Endothelial cell of umbilical vein (primary cell): Measurements from ENCODE around the gene OTUD6A. TPM values are rescaled to one million over a fixed set of nuclear protein-coding genes. Genes with fewer than 3 reads are reported as not detected.

Experiments used
- BruUV-seq: library from RNA; stranded (reverse); fragments of 400-500 nt; replicated peaks from 2 replicates; lab custom pipeline; 2021; lab: Mats Ljungman, UMichigan
- CTCF ChIA-PET: fragments of 300-600, 350-600 bp; sonication (Branson Sonifier 250); formaldehyde crosslinking; loops from one replicate; lab custom pipeline; 2021; ENCODE audit warnings: antibody characterized with exemption, inconsistent platforms; lab: Charles Lee
- POLR2A ChIA-PET: fragments of 300-600, 350-600 bp; sonication (Branson Sonifier 250); formaldehyde crosslinking; loops from one replicate; lab custom pipeline; 2021; ENCODE audit warnings: antibody characterized with exemption, inconsistent platforms; lab: Charles Lee
- DNase-seq: peaks from one replicate; pipeline ENCODE4 v3.0.0-alpha.2; 2011; ENCODE audit warnings: low read depth, low spot score
- FAIRE-seq: peaks from 2 replicates; lab custom pipeline; 2011; peaks lifted over from hg19 to GRCh38; lab: Jason Lieb, UNC
- H2AFZ ChIP-seq: 2 replicates; pipeline ENCODE4 v1.6.0; 2012; ENCODE audit warnings: low read depth, low read length, control low read depth, inconsistent platforms
- H3K27ac ChIP-seq: 2 replicates; pipeline ENCODE4 v1.5.1; 2011; ENCODE audit warnings: low read depth, mild to moderate bottlenecking, control low read depth, low read length, moderate library complexity; ENCODE audit not compliant: insufficient read depth
- H3K27me3 ChIP-seq, 2 experiments: 2 replicates each; pipeline versions ENCODE4 v1.6.0 to v1.6.1; 2011; ENCODE audit warnings: low read length in 2 of 2, mixed read lengths in 1 of 2; ENCODE audit not compliant: control insufficient read depth in 2 of 2, insufficient read depth in 2 of 2
- H3K36me3 ChIP-seq, 2 experiments: 2 replicates in 1 of 2; 3 replicates in 1 of 2; pipeline ENCODE4 v1.5.1; 2011; ENCODE audit warnings: low read length in 2 of 2, mild to moderate bottlenecking in 1 of 2, moderate library complexity in 1 of 2; ENCODE audit not compliant: control insufficient read depth in 2 of 2, insufficient read depth in 2 of 2; ENCODE audit errors: extremely low read depth in 1 of 2
- H3K4me1 ChIP-seq: 3 replicates; pipeline ENCODE4 v1.5.1; 2011; ENCODE audit warnings: mild to moderate bottlenecking, low read length; ENCODE audit not compliant: control insufficient read depth, insufficient read depth; ENCODE audit errors: extremely low read depth
- H3K4me2 ChIP-seq: 2 replicates; pipeline ENCODE4 v1.6.1; 2011; ENCODE audit warnings: low read length, control low read depth, mixed read lengths; ENCODE audit not compliant: insufficient read depth
- H3K4me3 ChIP-seq, 3 experiments: fragments of 200-600 bp in 1 of 3; sonication (generic), shearing (Covaris generic) in 1 of 3; replicated peaks in 1 of 3; 2 replicates each; pipeline ENCODE4 v1.5.1; 2011 to 2016; ENCODE audit warnings: control low read depth in 3 of 3, low read length in 3 of 3, mild to moderate bottlenecking in 2 of 3, inconsistent platforms in 1 of 3, low read depth in 1 of 3, moderate library complexity in 1 of 3; ENCODE audit not compliant: insufficient read depth in 1 of 3
- H3K79me2 ChIP-seq: 2 replicates; pipeline ENCODE4 v1.6.0; 2012; ENCODE audit warnings: low read length, inconsistent platforms; ENCODE audit not compliant: control insufficient read depth, insufficient read depth
- H3K9ac ChIP-seq: replicated peaks from 2 replicates; pipeline ENCODE3; 2011; ENCODE audit warnings: low read length, control low read depth; ENCODE audit not compliant: insufficient read depth; ENCODE audit errors: extremely low read depth
- H3K9me1 ChIP-seq: replicated peaks from 3 replicates; pipeline ENCODE4 v1.6.0; 2011; ENCODE audit warnings: mild to moderate bottlenecking, low read length; ENCODE audit not compliant: control insufficient read depth, insufficient read depth; ENCODE audit errors: extremely low read depth
- H3K9me3 ChIP-seq: replicated peaks from 2 replicates; pipeline ENCODE4 v1.5.1; 2012; ENCODE audit warnings: low read length, inconsistent platforms; ENCODE audit not compliant: control insufficient read depth, insufficient read depth
- H4K20me1 ChIP-seq: replicated peaks from 2 replicates; pipeline ENCODE3; 2011; ENCODE audit warnings: mild to moderate bottlenecking, low read length; ENCODE audit not compliant: control insufficient read depth, insufficient read depth; ENCODE audit errors: extremely low read depth
- CTCF ChIP-seq, 2 donors: IDR thresholded peaks; 1 replicate in 1 of 2; 2 replicates in 1 of 2; pipeline ENCODE4 v1.5.1; 2011; ENCODE audit warnings: low read length in 2 of 2, mild to moderate bottlenecking in 2 of 2, moderate library complexity in 2 of 2, control low read depth in 1 of 2, inconsistent platforms in 1 of 2, low read depth in 1 of 2; ENCODE audit not compliant: insufficient read depth in 1 of 2; ENCODE audit errors: extremely low read depth in 1 of 2
- FOS ChIP-seq: IDR thresholded peaks from 2 replicates; pipeline ENCODE4 v1.6.1; 2011; ENCODE audit warnings: mild to moderate bottlenecking, low read length, moderate library complexity, borderline replicate concordance; ENCODE audit not compliant: insufficient read depth
- GATA2 ChIP-seq: IDR thresholded peaks from 2 replicates; pipeline ENCODE4 v1.7.0; 2011; ENCODE audit warnings: low read depth, mild to moderate bottlenecking, moderate library complexity, mixed read lengths, low read length; ENCODE audit not compliant: insufficient read length, insufficient read depth
- JUN ChIP-seq: IDR thresholded peaks from 2 replicates; pipeline ENCODE4 v1.6.1; 2011; ENCODE audit warnings: borderline replicate concordance, low read depth; ENCODE audit not compliant: insufficient read length, insufficient read depth
- MAX ChIP-seq: IDR thresholded peaks from 2 replicates; pipeline ENCODE4 v1.6.1; 2011; ENCODE audit not compliant: insufficient read depth, insufficient read length
- MYC ChIP-seq: IDR thresholded peaks from one replicate; pipeline ENCODE4 v1.6.1; 2011; ENCODE audit warnings: mild to moderate bottlenecking, low read depth, low read length
- POLR2AphosphoS5 ChIP-seq: IDR thresholded peaks from 2 replicates; pipeline ENCODE4 v1.6.1; 2012; ENCODE audit warnings: low read depth, mild to moderate bottlenecking, control low read depth, low read length, moderate library complexity; ENCODE audit not compliant: insufficient read depth
- dilution Hi-C: fragments of 300-500 bp; cut with MboI; formaldehyde crosslinking; loops from one replicate; pipeline ENCODE4 v1.15.0; 2019; ENCODE audit warnings: low sequenced_read_pairs; ENCODE audit not compliant: extremely low pct_ligation_motif_present
- intact Hi-C: fragments of 100-400 bp; cut with micrococcal nuclease; formaldehyde crosslinking; loops from one replicate; pipeline ENCODE4 v1.10.0; 2022
- polyA plus RNA-seq, 4 experiments: library from polyadenylated mRNA; depleted of rRNA in 3 of 4; stranded (reverse) in 3 of 4; unstranded in 1 of 4; fragments of >200 nt; gene quantifications; 2 replicates each; pipeline versions ENCODE4 v1.2.1 to v1.2.3, GENCODE V29; 2011 to 2012; ENCODE audit warnings: missing spikeins in 1 of 4
- total RNA-seq: library from RNA; stranded (reverse); gene quantifications from 2 replicates; pipeline ENCODE4 v1.2.3, GENCODE V29; 2021

The OTUD6A gene
- total and polyA plus RNA-seq, 2 donors (not counting 3 experiments of a cell fraction or from before 2014, with no cell fraction given) = not detected

- CTCF ChIA-PET = no interaction called here
Measured at GRCh38 chrX:70016513-70016912, 45.7 kb upstream of the OTUD6A start.

More at GRCh38 chrX:70016513-70016912, 45.7 kb upstream of the OTUD6A start:
- no peak overlapping the region for H3K9ac ChIP-seq
- no peaks in the 10 kb centered on the region for H3K9me1 ChIP-seq
- no peak overlapping the region for H2AFZ ChIP-seq
- no peaks in the 10 kb centered on the region for H3K9me3 ChIP-seq
- intact Hi-C loops (no loop called here), dilution Hi-C loops (no loop called here)
- H3K4me3 ChIP-seq = no peak overlapping the region
- TF ChIP-seq GATA2 (no peak), CTCF (IDR thresholded peaks at IDR 0.05; ENCODE audit: extremely low read depth in 1 of 2, insufficient read depth in 1 of 2, low read depth in 1 of 2, low read length in 2 of 2) (no peak), MYC (no peak), JUN (no peak), FOS (no peak), POLR2AphosphoS5 (no peak), MAX (no peak)
- H3K4me1 ChIP-seq = no peaks in the 10 kb centered on the region
- POLR2A ChIA-PET = no interaction called here
- H3K4me2 ChIP-seq = no peak overlapping the region
- DNase-seq = no peak
- no peak for FAIRE-seq
- no peaks in the 10 kb centered on the region for H4K20me1 ChIP-seq
- BruUV-seq = no TSS peak
- H3K36me3 ChIP-seq = no peaks in the 10 kb centered on the region
- no peaks in the 10 kb centered on the region for H3K27me3 ChIP-seq
- H3K27ac ChIP-seq = no peak overlapping the region
- no peaks in the 10 kb centered on the region for H3K79me2 ChIP-seq
